HG02798 (cell line): ENCODE data around the gene POPDC3.

Source experiments
- ATAC-seq: cut with Tn5 transposase; IDR thresholded peaks from one replicate; pipeline ENCODE4 v1.9.1; 2021; ENCODE audit warnings: mild to moderate bottlenecking; ENCODE audit not compliant: unreplicated experiment, poor library complexity

Gene POPDC3

GRCh38 chr6:105162377-105162776 is 17.4 kb downstream of the POPDC3 start:
- ATAC-seq, result no peak

DNA sequence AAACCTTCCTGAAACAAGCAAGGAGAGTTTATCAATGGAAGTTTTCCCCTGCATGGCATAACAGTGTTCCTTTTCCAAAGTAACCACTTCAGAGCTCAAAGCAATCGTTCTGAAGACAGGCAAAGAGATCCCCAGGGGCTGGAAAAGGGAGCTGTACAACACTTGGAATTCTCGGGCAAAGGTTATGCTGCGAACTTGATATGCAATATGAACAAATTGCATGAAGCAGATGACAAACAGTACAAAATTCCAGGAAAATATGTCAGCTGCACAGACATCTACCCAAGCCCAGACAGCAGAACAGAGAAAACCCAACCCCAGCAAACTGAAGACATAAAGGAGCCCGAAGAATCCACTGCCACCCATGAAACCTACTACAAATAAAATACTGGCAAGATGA is 18.4 kb downstream of the POPDC3 start:
- ATAC-seq, result no peak

DNA sequence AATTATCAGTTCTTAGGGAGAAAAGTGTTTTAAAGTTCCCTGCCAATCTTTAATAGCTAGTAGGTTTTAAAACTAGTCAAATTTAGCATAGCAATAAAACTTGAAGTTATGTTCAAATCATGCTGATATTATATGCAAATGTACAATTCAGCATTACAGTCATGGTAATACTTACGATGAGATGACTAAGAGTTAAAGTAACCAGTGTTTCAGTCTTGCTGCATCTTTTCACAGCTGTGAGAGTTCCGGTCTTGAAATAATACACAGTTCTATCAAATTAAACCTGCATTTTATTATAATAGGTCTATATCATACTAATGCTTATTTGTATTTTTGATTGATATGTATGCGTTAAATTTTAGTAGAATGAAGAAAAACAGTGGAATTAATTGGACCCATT is 26.1 kb downstream of the POPDC3 start:
- ATAC-seq, result no peak

DNA sequence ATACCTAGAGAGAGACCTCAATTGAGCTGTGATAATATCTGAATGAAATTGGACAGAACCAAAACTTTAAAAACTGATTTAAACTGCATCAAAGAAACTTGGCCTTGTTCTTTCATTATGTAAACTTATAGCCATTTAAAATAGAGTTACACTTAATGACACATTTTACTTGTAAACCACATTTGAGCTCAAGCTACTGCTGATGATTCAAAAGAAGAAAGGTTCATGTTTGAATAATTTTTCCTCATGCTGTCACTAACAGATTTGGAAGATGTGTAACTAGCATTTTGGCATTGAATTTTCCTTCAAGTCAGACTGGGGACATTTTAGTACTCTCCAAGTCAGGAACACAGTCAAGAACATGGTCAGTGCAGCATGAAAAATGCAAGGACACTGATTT is 26.9 kb downstream of the POPDC3 start:
- no peak for ATAC-seq

- ATAC-seq, result peak; percentile 61
Observed at GRCh38 chr6:105151644-105152043, 28.2 kb downstream of the POPDC3 start.

GRCh38 chr6:105138141-105138540 is 41.7 kb downstream of the POPDC3 start:
- no peak for ATAC-seq

DNA sequence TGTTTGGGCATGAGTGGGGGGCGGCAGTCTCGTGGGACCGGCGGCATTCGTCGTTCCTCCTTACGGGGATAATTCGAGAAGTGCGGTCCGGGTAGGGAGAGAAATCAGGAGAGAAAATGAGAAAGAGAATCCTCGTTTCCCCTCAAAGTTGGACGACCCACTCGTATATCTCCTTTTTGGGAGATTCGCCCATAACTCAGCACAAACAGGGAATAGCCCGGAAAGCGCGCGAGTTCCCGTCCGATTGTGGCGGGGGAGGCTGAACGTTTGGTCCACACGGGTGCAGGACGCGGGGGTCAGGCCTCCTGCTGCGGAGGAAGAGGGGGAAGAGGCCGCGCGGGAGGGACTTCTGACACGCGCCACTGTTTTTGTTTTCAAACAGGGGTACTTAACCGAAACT is 42.4 kb downstream of the POPDC3 start:
- no peak for ATAC-seq

DNA sequence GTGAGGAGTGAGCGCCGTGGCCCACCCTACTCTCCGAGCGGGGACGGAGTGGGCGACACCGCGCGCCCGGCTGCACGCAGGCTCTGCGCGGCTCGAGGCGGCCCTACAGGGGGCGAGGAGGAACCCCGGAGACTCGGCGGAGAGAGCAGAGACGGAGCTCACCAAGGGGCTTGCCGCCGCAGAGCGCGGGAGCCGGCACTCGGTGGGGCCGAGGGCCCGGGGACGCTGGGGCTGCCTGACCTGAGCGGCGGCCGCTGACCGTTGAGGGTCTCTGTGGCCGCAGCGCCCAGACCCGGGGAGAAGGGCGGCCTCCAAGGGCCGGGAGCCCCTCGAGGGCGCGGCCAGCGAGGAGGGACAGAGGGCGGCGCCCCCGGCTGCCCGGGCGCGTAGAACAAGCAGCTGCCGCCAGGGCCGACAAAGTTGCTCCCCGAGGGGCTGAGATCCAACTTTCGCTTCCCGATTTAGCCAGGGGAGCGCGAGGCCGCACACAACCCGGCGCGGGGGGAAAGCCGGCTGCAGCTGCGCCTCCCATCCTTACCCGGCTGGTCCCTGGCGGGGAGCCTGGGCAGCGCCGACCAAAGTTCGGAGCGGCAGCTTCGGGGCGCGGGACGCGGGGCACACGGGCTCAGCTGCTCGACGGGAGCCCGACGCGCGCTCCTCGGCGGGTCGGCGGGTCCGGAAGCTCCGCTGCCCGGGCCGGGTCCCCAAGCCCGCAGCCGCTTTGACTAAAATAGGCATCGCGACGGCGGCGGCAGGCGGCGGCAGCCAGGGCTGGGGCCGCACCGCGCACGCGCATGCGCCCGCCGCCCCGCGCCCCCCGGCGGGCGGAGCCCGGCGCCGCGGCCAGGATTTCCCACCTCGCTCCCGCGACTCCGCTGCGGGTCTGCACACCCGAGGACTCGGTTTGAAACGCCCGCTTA is 43.1 kb downstream of the POPDC3 start:
- peak; percentile 63 for ATAC-seq

- ATAC-seq, result no peak
Observed at GRCh38 chr6:105135907-105136430, 43.8 kb downstream of the POPDC3 start.

- ATAC-seq, result no peak
Observed at GRCh38 chr6:105135056-105135455, 44.8 kb downstream of the POPDC3 start.

GRCh38 chr6:105122717-105123116 is 57.1 kb downstream of the POPDC3 start:
- no peak for ATAC-seq

- ATAC-seq, result no peak
Observed at GRCh38 chr6:105121981-105122380, 57.8 kb downstream of the POPDC3 start.

DNA sequence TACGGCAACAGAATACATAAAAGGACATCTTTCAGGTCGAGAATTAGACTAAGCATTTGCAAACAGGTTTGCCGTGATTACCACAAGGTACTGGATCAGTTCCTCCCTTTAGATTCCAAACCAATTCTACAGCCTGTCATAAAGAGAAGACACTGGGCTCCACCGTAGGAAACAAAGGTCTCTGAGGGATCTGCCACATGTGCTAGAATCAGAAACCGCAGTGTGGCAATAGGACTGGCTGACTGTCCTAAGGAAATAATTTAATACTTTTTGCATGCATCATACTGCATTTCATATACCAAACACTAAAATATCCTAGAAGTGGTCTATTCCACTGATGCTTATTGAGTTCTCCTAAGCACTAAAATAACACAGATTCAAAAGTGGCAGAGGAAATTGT is 59.2 kb downstream of the POPDC3 start:
- no peak for ATAC-seq

DNA sequence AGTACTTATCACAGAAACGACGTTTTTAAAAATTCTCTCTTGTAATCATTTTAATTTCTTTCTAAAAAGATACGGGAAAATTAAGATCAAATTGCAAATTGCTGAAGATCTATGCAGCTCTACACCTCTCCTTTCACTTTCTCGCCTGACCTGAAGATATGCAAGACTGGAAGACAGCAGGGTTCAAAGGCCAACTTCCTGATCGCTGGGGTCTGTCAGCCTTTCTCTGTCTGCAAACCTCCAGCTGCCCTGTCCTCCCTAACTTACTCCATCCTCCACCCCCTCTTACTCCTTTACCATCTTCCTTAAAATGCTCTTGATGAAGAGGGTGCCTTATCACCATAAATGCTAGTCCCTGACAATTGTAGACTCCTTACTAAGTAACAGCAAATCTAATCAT is 63.7 kb downstream of the POPDC3 start:
- ATAC-seq, result no peak

DNA sequence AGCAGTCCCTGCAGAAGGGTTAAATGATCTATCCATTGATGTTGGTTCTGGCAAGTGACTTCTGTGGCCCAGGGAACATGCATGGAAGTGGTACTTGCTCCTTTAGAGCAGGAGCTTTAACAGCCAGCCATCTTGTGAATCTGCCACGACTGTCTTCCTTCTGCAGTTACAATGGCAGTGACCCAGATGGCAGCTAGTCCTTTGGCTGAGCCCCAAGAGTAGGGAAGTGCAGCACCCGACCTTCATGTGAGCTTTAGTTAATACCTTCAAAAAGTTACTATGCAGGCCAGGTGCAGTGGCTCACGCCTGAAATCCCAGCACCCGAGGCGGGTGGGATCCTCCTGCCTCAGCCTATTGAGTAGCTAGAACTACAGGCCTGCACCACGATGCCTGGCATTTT is 66.4 kb downstream of the POPDC3 start:
- no peak for ATAC-seq

DNA sequence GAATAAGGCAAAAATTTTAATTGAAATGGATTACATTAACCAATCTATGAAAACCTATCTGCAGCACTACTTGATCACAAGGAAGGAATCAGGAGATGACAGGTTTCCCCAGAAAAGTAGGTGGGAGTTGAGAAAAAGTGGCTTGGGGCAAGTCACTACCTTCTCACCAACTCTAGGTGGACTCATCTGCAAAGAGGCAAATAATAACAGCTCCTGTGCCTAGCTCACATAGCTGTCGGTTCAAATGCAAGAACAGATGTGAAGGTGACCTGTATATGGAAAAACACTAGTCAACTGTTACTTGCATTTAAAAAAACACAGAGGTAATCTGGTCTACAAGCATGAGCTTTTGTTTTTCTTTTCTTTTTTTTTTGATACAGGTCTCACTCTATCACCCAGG is 67.2 kb downstream of the POPDC3 start:
- ATAC-seq, result no peak

DNA sequence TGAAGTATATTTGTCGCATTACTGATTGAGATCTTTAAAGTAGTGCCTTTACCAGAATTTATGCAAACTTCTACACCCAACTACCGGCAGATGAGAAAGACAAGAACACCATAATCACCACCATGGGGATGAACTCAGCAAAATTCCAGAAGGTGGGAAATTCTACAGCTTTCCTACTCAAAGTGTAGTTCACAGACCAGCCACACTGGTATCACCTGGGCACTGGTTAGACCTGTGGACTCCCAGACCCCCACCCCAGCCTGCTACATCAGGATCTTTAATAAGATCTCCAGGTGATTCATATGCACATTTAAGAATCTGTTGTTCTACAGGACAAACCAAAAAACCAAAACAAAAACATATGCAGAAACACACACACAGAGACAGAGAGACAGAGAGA is 67.9 kb downstream of the POPDC3 start:
- no peak for ATAC-seq

GRCh38 chr6:105111105-105111504 is 68.7 kb downstream of the POPDC3 start:
- ATAC-seq, result no peak

- ATAC-seq, result peak; percentile 45
Observed at GRCh38 chr6:105109955-105110895, 69.6 kb downstream of the POPDC3 start.

- ATAC-seq, result no peak
Observed at GRCh38 chr6:105108631-105109262, 71.1 kb downstream of the POPDC3 start.
